Fibroblast of lung (primary cell): ENCODE data around the gene PJA1.

Experiments used
- CTCF ChIP-seq, 2 donors: IDR thresholded peaks in 1 of 2; conservative IDR thresholded peaks in 1 of 2; 1 replicate in 1 of 2; 2 replicates in 1 of 2; pipeline ENCODE4 v1.5.1; 2011 to 2012; ENCODE audit warnings: low read length in 2 of 2, control low read depth in 1 of 2, inconsistent platforms in 1 of 2, low read depth in 1 of 2, mild to moderate bottlenecking in 1 of 2
- EZH2 ChIP-seq: IDR thresholded peaks from 2 replicates; pipeline ENCODE4 v1.5.1; 2012; ENCODE audit warnings: low read length, control low read depth, mild to moderate bottlenecking; ENCODE audit errors: missing control alignments

- no peak for TF ChIP-seq CTCF (conservative IDR thresholded peaks at IDR 0.05 in 1 of 2, IDR thresholded peaks at IDR 0.05 in 1 of 2; ENCODE audit: low read depth in 1 of 2, low read length in 2 of 2)
- no peak for TF ChIP-seq EZH2
Measured at GRCh38 chrX:69179380-69179911, 14.2 kb upstream of the PJA1 start.
